Dermis blood vessel endothelial cell (primary cell): ENCODE measurements around the gene TKTL1. TPM values are rescaled to one million over a fixed set of nuclear protein-coding genes. Genes with fewer than 3 reads are reported as not detected.

ENCODE experiments used
- DNase-seq: peaks from one replicate; pipeline ENCODE4 v3.0.0; 2010
- total RNA-seq: library from RNA; depleted of rRNA; stranded (reverse); fragments of >200 nt; gene quantifications from 2 replicates; pipeline ENCODE4 v1.2.3, GENCODE V29; 2014

Gene TKTL1
- total RNA-seq, 1 donor from 2014 or later = not detected

GRCh38 chrX:154348114-154348531 is 52.5 kb downstream of the TKTL1 start:
- no peak for DNase-seq

- no peak for DNase-seq
Measured at GRCh38 chrX:154348646-154349358, 53.2 kb downstream of the TKTL1 start.

GRCh38 chrX:154349359-154349935 is 53.9 kb downstream of the TKTL1 start:
- DNase-seq = no peak

DNA sequence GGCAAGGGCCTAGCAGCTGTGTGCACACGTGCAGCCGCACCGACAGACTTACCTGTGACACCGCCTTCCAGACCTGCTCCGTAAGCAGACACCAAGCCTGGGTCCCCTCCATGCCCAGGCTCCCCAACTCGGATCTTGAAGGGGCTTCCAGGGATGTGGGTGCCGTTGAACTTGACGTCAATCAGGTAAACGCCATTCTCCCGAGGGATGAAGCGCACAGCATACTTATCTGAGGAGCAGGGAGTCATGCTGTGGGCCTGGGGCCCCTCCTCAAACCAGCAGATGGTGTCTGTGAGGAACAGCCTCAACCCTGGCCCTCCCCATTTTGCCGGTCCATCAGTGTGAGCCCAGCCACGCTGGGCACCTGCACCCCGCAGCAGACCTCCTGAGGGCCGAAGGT is 54.4 kb downstream of the TKTL1 start:
- DNase-seq = no peak

DNA sequence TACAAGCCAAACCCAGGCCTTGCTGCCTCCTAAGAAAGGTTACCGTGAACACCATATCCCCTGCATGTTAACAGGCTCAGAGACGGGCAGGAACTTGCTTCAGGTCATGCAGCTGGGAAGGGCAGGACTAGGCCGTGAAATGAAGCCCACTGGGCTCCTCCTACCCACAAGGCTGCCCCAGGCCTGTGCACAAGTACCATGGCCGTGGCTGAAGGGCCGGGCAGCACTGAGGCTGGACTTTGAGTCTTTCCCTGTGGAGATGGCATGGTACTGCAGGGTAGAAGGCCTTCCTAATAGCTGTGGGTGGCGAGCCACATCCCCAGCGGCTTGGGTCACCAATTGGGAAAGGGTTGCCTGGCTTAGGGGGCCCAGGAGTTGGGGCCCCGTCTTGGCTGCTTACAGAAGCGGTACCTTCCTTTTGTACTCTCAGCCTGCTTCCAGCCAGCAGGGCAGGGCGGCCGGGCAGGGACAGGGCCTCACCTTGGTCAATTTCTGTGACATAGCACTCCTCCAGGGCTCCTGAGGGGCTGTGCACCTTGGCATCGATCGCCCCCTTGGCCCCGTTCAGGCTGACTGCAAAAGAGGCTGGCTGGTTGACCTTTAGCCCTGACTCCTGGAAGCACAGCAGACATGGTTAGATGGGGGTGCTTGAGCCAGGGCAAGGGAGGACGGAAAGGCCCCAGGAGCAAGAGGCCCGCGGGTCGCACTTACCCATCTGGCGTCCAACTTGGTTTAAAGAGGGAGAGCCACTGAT is 55.0 kb downstream of the TKTL1 start:
- no peak for DNase-seq

DNA sequence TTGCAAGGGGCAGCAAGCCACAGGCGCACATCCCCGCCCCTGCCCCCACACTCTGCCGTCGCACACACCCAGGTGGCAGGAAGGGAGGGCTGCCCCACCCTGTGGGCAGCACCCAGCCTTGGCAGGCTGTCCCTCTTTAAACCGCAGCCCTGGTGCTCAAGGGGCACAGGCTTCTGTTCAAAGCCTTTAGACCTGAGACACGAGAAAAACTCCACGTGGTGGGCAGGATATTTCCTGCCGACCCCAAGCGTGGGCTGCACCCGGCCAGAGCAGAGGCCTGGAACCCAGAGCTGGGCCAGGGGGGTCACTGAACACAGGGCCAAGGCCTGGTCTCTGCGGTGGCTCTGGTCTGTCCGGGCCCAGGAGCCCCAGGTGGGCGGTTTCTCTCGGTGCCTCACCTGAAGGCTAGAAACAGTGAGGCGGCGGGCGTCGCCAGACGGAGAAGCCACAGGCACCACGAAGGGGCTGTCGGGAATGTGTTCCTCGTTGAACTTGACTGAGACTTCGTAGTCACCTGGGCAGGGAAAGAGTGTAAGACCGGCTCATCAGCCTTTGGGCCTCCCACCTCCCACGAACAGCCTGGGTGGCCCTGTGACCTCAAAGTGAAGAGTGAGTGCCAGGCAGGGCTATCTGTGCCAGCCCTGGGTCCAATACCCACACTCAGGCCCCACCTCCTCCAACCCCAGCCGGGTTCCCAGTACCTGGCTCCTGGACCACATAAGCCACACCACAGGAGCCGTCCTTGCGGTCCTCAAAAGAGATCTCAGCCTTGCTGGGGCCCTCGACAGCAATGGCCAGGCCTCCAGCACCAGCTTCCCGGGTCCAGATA is 55.8 kb downstream of the TKTL1 start:
- DNase-seq = no peak

- no peak for DNase-seq
Measured at GRCh38 chrX:154352012-154352401, 56.4 kb downstream of the TKTL1 start.

- no peak for DNase-seq
Measured at GRCh38 chrX:154352466-154352865, 56.9 kb downstream of the TKTL1 start.

DNA sequence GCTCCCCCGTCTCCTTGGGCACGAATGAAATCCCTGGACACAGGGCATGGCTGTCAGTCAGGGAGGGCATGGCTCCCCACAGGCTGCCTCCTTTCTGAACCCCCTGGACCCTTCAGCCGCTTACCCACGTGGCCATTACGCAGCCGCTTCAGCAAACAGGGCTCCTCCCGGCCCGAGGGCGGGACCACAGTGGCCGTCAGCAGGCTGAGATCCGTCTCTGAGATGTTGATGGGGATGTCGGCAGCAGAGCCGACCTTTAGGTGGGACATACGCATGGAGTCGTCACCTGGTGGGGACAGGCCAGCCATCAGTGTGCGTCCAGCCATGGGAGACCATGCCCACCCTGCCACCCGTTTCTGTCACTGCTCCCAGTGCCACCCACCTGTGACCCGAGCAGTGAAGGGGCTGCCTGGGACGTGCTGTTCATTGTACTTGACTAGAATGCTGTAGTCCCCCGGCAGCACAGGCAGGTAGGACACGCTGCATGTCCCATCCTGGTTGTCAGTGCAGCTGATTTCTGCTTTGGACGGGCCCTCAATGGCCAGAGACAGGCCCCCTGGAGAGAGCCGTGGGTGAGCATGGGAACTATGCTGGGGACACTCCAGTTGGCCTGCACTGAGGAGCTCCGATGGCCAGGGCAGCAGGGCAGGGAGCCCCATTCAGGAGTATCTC is 57.7 kb downstream of the TKTL1 start:
- DNase-seq = no peak

GRCh38 chrX:154354013-154354412 is 58.4 kb downstream of the TKTL1 start:
- DNase-seq = no peak

- DNase-seq = no peak
Measured at GRCh38 chrX:154354516-154354915, 58.9 kb downstream of the TKTL1 start.

DNA sequence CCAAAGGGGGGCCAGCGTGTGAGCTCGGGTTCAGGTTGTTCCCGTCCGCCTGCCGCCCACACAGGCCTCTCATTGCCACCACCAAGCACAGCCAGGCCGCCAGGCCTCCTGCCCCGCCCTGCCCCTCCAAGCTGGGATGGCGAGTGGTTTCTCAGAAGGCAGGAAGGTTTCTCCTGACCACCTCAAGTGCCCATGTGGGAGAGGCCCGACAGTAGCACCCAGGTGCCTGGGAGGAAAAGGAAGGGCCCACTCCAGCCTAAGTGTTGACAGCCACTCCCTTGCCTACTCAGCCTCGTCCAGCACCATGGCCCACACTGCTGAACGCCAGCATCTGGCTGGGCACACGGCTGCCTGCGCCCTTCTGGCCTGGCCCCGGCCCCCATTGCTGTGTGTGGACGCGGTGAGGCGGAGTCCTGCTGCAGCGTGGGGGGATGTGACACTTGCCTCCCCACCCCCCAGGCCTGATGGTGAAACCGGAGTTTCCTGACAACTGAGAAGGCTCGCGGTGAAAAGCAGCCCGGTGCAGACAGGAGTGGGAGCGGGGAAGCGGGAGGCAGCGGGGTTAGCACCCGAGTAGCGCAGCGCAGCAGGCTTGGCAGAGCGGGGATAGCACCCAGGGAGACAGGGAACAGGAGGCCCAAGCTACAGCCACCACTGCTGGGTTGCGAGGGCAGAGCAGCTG is 59.6 kb downstream of the TKTL1 start:
- DNase-seq = no peak

GRCh38 chrX:154355776-154356140 is 60.2 kb downstream of the TKTL1 start:
- DNase-seq = no peak

GRCh38 chrX:154356596-154356995 is 61.0 kb downstream of the TKTL1 start:
- no peak for DNase-seq

GRCh38 chrX:154357205-154357604 is 61.6 kb downstream of the TKTL1 start:
- no peak for DNase-seq

DNA sequence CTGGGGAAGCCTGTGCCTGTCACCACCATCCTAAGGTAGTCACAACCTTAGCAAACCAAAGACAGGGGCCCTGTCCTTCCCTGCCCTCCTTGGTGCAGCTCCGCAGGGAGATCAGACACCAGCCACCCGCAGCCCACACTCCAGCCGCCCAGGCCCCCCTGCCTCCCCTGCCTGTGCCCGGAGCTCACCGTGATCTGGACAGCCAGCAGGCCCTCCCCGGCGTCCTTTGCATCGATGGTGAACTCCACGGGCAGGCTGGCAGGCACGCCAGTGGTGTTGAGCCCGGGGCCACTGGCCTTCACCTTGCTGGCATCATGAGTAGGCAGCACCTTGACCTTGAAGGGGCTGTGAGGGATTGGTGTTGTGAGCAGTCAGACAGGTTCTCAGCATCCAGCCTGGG is 62.4 kb downstream of the TKTL1 start:
- DNase-seq = no peak

DNA sequence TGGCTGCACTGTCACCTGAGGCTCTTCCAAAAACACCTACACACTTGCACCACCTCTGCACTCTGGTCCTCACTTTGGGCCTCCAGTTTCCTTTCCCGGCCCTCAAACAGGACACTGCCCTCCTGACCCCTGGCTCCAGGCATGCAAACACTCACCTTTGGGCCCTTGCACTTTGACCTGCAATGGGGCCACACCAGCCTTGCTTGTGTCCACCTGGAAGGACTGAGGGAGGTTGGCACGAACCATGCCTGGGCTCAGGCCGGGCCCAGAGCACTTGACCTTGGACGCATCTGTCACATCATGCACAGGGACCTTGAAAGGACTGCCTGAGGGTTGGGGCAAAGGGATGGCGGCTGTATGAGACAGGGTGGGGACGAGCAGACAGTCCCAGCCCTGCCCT is 63.2 kb downstream of the TKTL1 start:
- DNase-seq = no peak

GRCh38 chrX:154359362-154360154 is 64.0 kb downstream of the TKTL1 start:
- DNase-seq = no peak

DNA sequence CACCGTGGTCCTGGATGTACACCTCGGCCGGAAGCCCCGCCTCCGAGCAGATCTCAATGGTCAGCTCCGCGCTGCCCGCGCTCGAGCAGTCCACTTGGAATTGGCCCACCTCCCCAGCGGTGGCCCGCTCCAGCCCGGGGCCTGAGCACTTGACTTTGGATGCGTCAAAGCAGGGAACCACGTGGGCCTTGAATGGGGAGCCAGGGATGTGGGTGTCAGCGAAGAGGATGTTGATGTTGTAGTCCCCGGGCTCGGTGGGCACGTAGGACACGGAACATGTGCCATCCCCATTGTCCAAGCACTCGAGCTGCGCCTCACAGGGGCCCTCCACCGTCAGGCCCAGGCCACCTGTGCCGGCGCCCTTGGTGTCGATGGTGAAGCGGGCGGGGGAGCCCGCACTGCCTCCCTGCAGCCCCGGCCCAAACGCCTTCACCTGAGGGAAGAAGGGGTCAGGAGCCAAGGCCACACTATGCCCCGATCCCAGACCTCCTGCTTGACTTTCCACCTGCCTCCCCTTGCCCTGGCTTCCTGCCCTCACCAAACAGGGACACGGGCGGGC is 64.6 kb downstream of the TKTL1 start:
- DNase-seq = no peak

DNA sequence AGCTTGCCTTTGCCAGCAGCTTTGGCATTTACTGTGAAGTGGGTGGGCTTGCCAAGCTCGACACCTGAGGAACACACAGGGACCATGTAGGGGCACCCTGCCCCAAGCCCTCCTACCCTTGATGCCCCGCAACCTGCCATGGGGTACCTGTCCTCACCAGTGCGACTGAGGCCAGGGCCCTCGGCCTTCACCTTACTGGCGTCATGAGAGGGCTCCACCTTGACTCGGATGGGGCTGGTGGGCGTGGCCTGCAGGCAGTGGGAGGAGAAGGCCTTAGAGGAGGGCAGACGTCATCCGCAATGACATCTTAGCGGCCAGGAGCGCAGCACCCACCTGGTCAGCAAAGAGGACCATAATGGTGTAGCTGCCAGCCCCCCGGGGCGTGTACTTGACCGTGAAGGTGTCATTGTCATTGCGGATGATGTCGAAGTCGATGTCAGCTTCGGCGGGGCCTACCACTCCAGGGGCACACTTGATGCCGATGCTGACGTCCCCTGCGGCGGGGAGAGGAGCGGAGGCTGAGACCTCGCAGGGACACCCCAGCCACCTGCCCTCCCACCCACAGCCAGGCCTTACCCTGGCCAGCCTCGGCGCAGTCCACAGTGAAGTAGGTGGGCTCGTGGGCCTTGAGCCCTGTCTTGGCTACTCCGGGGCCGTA is 66.6 kb downstream of the TKTL1 start:
- DNase-seq = no peak
